Posterior cingulate gyrus (tissue), 11 donors: ENCODE measurements around the gene LMO2.
"Not testable (repeated sequence)": the region's sequence is repeated elsewhere in the genome, so short reads cannot be mapped to it uniquely, and the experiment has no call there.

Source experiments
- DNase-seq, 10 donors: peaks; one replicate each; pipeline versions ENCODE4 v3.0.0 to v3.0.0-alpha.2; 2020 to 2021; ENCODE audit warnings: mixed read lengths in 3 of 10
- intact Hi-C: fragments of 100-400 bp; cut with DNase I; formaldehyde crosslinking; loops from one replicate; pipeline ENCODE4 v1.15.1; 2023

LMO2 gene

DNA sequence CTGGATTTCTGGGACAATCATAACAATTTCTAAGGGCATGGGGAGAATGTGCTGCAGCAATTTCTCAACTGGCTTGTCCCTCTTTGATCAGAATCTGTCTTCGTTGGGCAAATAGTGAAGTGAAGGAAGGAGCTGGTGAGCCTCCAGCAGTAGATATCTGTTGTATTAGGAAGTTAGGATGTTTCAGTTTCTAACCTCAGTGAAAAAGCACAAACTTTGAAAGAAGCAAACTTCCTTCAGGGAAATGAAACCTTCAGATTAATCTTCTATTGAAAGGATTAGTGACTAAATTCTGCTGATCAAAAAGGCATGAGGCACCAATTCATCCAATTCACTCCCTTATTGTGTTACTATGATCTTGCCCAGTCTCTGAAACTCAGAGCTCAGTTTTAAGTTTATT is 24.3 kb downstream of the LMO2 start:
- intact Hi-C loops = loop anchor here (10.0 kb wide), 1 partner anchor 67 kb away; no protein-coding TSS in a partner anchor
- DNase-seq = no peak

DNA sequence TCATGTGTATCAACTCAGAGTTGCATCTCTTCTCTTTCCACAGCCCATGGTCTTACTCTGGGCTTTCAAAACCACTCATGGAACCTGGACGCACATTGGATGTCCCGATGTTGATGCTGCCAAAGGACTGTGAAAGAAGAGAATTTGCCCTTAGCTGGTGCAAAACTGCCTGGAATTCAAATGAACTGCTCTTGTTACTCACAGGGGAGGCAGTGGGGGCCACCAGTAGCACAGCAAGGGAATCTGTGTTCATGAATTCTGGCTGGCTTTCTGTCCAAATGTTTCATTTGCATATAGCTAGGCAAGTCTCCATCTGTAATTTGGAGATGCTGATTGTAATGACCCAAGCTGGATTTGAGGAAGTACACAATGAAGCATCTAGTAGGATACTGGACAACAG is 24.9 kb downstream of the LMO2 start:
- no peak for DNase-seq
- intact Hi-C loops = loop anchor here (10.0 kb wide), 1 partner anchor 68 kb away; no protein-coding TSS in a partner anchor

DNA sequence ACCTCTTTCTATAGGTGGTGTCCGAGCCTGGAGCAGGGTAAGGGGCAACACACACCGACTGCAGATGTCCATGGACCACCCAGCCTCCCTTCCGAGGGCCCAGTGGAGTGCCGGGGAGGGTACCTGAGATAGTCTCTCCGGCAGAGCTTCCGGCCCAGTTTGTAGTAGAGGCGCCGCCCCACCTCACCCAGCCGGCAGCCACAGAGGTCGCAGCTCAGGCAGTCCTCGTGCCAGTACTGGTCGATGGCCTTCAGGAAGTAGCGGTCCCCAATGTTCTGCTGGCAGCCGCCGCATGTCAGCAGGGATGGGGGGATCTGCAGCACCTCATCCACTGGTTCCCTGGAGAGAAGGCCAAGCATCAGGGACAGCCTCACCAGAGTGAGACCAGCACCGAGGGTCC is 27.4 kb downstream of the LMO2 start:
- intact Hi-C loops = loop anchor here (10.0 kb wide), 1 partner anchor 70 kb away; no protein-coding TSS in a partner anchor
- peak in 1 of 10 donors; percentile 75 for DNase-seq

DNA sequence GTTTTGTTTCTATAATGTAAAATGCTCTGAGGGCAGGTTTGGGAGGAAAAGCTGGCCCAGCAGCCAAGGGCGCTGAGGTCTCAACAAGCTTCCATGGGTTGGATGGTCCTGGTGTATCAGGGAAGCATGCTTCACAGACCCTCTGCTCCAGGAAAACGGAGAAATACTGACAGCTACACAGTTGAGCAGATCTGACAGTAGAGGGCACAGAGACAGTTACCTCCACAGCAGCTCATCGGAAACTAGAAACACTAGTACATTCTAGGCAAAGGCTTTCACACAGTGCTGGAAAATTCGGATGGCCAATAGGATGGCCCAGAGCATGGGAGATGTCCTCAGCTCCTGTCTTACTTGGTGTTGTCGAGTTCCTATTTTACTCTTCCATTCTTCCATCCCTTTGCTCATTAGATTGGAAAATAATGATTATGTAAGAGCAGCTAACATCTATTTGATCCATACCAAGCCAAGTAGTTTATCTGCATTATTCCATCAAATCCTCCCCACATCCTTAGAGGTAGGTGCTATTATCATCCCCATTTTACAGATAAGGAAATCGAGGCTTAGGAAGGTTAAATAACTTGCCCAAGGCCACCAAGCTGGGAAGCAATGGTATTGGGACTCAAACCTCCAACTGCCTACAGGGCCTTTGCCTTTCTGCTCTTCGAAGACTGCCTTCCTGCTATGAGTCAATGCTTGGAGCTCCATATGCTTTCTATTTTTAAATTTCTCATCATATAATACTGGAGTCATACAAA is 28.3 kb downstream of the LMO2 start:
- no peak for DNase-seq
- intact Hi-C loops = loop anchor here (10.0 kb wide), 1 partner anchor 71 kb away; no protein-coding TSS in a partner anchor

DNA sequence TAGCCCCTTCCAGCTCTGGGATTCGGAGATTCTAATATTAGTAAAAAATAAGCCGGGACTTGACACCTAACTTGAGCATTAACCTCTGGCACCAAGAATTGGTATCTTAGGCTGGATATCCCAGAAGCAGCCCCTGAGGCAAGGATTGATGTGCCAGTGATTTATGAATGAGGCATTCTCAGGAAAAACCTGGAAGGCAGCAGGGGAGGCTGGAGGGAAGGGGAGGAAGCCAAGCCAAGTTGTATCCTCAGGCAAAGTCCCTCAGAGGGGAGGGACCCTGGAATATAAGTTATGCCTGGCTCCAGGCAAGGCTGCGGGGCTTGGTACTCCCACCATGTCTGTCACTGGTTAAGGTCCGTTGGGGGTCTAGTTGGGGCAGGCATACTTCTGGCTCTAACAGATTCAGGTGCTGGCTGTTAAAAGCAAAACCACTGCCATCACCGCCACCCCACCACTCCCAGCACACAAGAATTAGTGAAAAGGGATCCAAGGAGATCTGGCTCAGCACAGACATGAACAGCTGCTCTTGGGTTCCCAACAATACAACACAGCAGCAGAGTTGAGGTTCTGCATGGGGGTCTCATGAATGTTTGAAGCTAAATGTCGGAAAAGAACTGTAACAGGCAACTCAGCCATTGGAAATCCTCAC is 29.8 kb downstream of the LMO2 start:
- DNase-seq = no peak
- intact Hi-C loops = loop anchor here (10.0 kb wide), 1 partner anchor 73 kb away; no protein-coding TSS in a partner anchor

DNA sequence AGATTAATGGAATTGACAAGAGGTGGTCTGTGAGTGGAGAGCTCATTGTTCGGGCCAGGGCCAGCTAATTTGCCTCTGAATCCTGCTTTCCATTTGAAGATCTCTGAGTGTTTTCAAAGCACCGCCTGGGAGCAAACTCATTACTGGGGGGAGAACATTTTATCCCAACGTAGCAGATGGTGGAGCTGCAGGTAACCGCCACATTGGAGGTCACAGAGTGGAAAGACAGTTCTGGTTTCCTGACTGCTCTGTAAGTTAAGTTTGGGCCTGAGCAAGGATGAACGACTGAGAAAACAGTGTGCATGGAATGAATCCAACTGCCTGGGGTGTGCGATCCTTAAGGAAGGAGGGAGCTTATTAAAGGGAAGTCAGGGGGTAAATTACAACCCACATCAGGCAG is 30.5 kb downstream of the LMO2 start:
- intact Hi-C loops = loop anchor here (10.0 kb wide), 1 partner anchor 73 kb away; no protein-coding TSS in a partner anchor

DNA sequence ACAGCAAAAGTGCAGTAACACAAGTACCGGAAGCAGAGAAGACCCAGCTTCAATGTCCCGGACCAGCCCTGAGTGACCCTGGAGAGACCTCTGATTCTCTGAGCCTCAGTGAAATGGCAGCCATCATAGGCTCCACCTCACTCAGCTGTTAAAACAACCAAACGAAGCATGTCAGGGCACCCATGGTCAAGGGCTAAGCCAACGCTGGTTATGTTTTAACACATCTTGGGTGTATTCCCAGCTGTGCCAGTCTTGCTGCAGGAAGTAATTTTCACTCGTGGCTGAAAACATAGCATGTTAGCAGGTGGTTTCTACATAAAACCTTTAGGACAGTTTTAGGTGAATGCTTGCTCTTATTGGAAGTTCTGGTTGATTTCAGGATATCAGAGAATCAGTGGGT is 30.9 kb downstream of the LMO2 start:
- intact Hi-C loops = loop anchor here (10.0 kb wide), 1 partner anchor 74 kb away; no protein-coding TSS in a partner anchor
- DNase-seq = no peak

More for the DNA sequence above, 30.5 kb downstream of the LMO2 start:
- DNase-seq = no peak

DNA sequence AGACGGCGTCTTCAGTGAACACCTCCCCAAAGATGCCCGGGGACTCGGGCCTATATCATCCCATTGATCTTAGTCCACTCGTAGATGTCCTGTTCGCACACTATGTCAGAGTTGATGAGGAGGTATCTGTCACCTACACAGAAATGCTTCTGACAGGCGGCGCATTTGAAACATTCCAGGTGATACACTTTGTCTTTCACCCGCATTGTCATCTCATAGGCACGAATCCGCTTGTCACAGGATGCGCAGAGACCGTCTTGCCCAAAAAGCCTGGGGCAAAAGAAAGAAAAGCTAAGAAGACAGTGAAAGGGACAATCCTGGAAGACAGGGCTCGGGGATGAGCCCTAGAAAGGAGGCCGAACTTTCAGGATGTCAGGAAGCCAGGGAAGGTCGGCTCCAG is 32.6 kb downstream of the LMO2 start:
- DNase-seq = no peak
- intact Hi-C loops = loop anchor here (2.0 to 5.0 kb wide), 2 partner anchors 129 to 498 kb away; partner anchors contain the start of gene ABTB2

DNA sequence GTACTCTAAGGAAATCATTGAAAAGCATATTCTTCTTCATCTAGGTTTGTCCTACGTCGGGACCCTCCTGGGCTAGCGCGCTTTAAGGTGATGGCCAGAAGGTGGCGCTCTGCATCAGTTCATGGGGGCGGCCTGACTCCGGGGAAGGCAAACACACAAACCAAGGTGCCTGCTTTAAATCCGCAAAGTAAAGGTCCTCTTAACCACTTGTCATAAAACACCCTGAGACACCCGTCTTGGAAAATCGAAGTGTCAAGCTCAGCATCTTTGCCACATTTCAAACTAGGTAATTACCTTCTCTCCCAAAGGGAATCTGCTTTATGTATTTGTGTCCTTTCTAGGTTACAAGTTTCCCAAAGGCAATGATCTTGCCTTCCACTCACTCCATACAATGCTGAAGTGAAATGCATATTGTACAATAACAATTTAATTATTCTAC is 33.9 kb downstream of the LMO2 start:
- intact Hi-C loops = loop anchor here (1.0 to 5.0 kb wide), 3 partner anchors 113 to 499 kb away; partner anchors contain the start of gene ABTB2
- DNase-seq = peak; percentile 43 to 95 (median 75)

DNA sequence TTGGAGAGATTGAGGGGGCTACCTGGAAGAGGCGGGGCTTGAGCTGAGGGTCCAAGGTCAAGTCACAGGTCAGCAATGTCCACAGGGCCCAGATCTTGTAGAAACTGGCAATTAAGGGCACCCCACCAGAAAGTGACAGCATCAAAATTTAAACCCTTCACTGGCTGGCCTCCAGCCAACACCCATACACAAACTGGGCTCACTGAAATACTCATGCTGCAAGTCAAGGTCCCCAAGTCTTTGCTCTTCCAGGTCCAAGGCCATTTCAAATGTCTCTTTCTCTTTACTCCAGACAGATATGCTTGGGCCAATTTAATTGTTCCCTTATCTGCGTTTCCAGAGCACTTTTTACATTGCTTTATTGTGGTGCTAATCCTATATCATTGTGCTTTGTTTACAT is 36.4 kb downstream of the LMO2 start:
- no peak for DNase-seq
- intact Hi-C loops = loop anchor here (5.0 kb wide), 1 partner anchor 502 kb away; the partner anchor contains the start of gene ABTB2

DNA sequence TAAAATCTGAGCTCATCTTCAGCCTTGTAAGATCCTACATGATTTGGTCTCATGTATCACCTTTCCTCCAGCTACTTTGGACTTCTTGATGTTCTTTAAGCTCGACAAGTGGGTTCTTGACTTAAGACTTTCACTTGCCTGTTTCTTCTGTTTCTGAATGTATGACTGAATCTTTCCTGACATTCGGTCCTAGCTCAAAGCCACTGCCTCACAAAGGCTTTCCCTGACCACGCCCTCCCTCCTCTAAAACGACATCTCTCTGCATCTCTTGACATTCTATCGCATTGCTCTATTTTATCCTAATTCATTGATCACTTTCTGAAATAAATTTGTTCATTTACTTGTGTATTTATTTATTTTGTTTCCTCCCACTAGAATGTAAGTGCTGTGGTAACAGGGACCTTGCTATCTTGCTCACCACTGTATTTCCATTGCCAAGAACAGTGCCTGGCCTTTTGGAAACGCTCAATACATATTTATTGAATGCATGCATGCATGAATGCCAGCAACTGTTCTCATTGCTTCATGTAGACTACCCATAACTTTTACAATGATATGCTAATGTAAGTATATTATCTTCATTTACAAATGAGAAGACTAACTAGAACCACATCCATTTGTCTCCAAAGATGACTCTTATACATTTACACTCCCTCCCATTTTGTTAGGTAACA is 43.0 kb downstream of the LMO2 start:
- DNase-seq = no peak
- intact Hi-C loops = no loop called here

DNA sequence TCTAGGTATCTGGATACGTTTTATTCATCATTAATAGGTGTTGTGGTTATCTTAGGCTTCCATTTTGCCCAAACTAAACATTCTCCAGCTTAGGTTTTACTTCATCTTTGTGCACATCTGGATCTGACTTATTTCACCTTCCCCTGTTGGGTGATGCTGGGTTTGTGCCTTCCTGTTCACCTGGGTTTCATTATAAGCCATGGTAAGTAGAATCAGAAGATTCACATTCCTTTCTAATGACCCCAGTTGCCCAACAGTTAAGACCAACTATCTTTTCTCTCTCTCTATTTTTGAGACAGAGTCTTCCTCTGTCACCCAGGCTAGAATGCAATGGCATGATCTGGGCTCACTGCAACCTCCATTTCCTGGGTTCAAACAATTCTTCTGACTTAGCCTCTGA is 44.6 kb downstream of the LMO2 start:
- DNase-seq = no peak
- intact Hi-C loops = no loop called here

DNA sequence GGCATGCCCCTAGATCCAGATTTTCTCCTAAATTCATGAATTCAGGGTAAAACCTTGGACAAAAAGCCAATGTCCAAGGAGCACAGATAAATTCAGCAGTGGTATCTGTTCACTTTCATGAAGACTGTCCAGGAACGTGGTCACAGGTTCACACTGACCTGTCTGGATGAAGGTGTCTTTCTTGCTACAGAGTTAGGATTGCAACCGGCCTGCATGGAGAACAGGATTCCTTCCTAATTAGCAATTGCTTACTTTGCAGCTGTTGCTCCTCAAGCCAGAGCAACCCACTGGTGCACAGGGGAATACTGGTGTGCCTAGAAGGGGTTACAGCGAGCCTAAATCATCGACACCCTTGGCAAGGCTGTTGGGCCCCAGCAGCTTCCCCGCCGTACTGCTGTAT is 47.6 kb downstream of the LMO2 start:
- intact Hi-C loops = no loop called here
- DNase-seq = no peak

DNA sequence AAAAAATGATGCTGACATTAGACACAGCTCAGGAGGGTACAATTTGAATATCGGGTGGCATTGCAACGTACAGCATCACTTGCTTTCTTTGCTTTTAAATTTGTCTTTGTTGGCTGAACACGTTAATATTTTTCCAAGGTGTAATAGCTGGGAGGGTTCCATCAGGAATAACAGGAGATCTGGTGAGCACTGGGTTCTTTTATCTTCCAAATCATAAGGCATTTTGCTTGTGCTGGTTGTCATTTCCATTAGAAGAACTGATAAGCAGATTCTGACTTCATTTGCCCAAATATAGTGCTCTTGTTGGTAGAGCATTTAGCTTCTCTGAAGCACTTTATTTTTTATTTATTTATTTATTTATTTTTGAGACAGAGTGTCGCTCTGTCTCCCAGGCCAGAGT is 48.9 kb downstream of the LMO2 start:
- no peak for DNase-seq
- intact Hi-C loops = no loop called here

DNA sequence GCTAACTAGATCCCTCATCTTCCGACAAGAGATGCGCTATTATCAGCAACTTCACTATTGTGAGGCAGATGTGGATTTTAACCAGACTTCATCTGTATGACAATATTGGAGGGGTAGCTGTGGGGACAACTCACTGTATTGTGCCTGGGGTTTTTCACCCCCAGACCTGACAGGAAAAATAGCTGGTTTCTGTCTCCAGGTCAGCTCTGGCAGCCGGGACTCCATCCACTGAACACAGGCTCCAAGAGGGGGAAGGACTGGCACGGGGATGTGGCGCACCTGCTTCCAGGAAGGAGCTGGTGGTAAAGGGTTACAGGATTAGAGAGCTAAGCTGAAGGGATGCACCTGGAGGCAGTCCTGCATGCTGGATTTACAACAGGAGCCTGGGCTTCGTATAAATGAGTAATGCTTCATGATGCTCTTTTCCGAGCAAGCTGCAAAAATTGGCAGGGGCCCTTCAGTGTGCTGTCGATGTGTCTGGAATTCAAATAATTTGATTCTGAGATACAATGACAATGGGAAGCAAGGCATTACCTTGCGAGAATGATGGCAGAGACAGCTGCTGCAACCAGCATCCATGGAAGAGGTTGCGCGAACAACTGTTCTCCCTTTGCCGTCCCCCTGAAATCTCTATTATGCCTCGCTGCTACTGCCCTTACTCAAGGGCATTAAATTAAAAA is 49.5 kb downstream of the LMO2 start:
- no peak for DNase-seq
- intact Hi-C loops = no loop called here

DNA sequence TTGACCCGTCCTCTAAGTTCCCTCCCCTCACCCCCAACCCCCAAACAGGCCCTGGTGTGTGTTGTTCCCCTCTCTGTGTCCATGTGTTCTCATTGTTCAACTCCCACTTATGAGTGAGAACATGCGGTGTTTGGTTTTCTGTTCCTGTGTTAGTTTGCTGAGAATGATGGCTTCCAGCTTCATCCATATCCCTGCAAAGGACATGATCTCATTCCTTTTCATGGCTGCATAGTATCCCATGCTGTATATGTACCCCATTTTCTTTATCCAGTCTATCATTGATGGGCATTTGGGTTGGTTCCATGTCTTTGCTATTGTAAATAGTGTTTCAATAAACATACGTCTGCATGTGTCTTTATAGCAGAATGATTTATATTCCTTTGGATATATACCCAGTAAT is 53.6 kb downstream of the LMO2 start:
- intact Hi-C loops = loop anchor here (10.0 kb wide), 1 partner anchor 337 kb away; no protein-coding TSS in a partner anchor

DNA sequence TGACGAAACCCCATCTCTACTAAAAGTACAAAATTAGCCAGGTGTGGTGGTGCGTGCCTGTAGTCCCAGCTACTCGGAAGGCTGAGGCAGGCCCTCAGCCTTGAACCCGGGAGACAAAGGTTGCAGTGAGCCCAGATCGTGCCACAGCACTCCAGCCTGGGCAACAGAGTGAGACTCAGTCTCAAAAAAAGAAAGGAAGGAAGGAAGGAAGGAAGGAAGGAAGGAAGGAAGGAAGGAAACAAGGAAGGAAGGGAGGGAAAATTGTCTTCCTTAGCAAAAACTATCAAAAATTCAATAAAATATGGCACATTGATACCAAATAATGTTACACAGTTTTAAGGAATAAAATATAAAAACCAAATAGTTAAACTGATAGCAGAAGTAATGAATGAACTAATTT is 54.5 kb downstream of the LMO2 start:
- DNase-seq = not testable (repeated sequence)
- intact Hi-C loops = loop anchor here (10.0 kb wide), 1 partner anchor 337 kb away; no protein-coding TSS in a partner anchor

More for the DNA sequence above, 53.6 kb downstream of the LMO2 start:
- not testable (repeated sequence) for DNase-seq

DNA sequence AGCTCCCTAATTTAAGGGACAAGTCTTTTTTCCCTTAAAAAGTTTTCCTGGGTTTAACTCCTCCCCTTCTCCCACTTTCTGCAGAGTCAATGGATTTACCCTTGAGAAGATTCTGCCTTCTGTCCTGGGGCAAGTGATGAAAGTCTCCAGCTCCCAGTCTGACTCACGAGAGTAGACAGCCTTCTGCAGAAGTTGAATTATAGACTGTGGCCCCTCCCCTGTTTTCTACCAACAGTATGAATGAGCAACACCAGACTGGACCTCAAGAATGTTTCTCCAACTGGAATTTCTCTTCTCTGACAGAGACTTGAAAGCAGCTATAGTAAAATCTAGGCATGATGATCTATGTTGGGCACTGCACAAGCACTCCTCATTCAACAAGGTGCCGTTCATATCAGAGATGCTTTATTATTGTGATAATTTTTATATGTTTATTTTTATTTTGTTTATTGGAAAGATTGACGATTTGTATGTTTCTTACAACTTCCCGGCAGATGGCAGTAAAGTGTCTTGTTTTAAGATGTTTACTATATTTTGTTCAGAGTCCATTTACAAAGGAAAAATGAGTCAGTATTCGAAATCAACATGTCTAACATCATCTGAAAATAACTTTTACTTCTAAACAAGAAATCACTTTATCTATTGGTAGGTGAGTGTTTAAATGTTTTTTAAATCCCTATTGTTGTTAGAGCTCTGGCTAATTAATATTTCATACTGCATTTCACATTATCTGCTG is 56.6 kb downstream of the LMO2 start:
- intact Hi-C loops = loop anchor here (1.0 to 10.0 kb wide), 2 partner anchors 153 to 339 kb away; no protein-coding TSS in a partner anchor
- no peak for DNase-seq

DNA sequence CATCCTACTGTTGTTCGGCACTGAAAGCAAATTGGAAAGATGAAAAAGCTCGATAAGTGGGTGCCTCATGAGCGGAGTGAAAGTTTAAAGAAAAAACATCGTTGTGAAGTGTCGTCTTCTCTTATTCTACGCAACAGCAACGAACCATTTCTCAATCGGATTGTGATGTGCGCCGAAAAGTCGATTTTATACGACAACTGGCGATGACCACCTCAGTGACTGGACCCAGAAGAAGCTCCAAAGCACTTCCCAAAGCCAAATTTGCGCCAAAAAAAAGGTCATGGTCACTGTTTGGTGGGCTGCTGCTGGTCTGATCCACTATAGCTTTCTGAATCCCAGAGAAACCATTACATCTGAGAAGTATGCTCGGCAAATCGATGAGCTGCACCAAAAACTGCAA is 59.2 kb downstream of the LMO2 start:
- DNase-seq = no peak
- intact Hi-C loops = loop anchor here (10.0 kb wide), 1 partner anchor 342 kb away; no protein-coding TSS in a partner anchor
